Measurements from ENCODE around the gene TBPL1.

GRCh38 chr6:134010400-134010799, 57.4 kb downstream of the TBPL1 start:
- no peak for TF ChIP-seq POLR2A (IDR thresholded peaks at IDR 0.05)
- TF ChIP-seq CTCF (IDR thresholded peaks at IDR 0.05), result no peak
- TF ChIP-seq POLR2AphosphoS5 (IDR thresholded peaks at IDR 0.05; ENCODE audit: insufficient read depth in 1 of 2, low read depth in 1 of 2), result no peak
